Sigmoid colon (tissue), 4 donors: ENCODE results near the gene CST1.

Source experiments
- POLR2AphosphoS5 ChIP-seq, 4 donors: sonication (generic); formaldehyde crosslinking; IDR thresholded peaks; one replicate each; pipeline ENCODE4 v1.6.1; 2017; ENCODE audit warnings: antibody characterized with exemption in 4 of 4
- TF ChIP-seq, protein P1 (sequence below), 4 experiments: fragments of 450-650 bp in 3 of 4; fragments of 200-600 bp in 1 of 4; IDR thresholded peaks; one replicate each; pipeline ENCODE4 v1.5.1; 2016 to 2019; ENCODE audit warnings: antibody characterized with exemption in 4 of 4, mild to moderate bottlenecking in 3 of 4, moderate library complexity in 2 of 4

GRCh38 chr20:23774081-23774480 is 23.3 kb upstream of the CST1 start:
- TF ChIP-seq, protein P1, sequence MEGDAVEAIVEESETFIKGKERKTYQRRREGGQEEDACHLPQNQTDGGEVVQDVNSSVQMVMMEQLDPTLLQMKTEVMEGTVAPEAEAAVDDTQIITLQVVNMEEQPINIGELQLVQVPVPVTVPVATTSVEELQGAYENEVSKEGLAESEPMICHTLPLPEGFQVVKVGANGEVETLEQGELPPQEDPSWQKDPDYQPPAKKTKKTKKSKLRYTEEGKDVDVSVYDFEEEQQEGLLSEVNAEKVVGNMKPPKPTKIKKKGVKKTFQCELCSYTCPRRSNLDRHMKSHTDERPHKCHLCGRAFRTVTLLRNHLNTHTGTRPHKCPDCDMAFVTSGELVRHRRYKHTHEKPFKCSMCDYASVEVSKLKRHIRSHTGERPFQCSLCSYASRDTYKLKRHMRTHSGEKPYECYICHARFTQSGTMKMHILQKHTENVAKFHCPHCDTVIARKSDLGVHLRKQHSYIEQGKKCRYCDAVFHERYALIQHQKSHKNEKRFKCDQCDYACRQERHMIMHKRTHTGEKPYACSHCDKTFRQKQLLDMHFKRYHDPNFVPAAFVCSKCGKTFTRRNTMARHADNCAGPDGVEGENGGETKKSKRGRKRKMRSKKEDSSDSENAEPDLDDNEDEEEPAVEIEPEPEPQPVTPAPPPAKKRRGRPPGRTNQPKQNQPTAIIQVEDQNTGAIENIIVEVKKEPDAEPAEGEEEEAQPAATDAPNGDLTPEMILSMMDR (IDR thresholded peaks at IDR 0.05), result no peak
- TF ChIP-seq POLR2AphosphoS5 (IDR thresholded peaks at IDR 0.05), result no peak
